DND-41 (cell line): ENCODE data around the gene RAI14.

ENCODE experiments used
- ATAC-seq: fragments of 200-7000 bp; cut with Tn5 transposase; 3 replicates; pipeline ENCODE4 v1.9.1; 2021; ENCODE audit warnings: low read depth; ENCODE audit not compliant: insufficient read depth
- DNase-seq: peaks from one replicate; pipeline ENCODE4 v3.0.0-alpha.2; 2020
- H2AFZ ChIP-seq: 2 replicates; pipeline ENCODE4 v1.6.0; 2012; ENCODE audit warnings: low read depth, low read length
- H3K27ac ChIP-seq: 2 replicates; pipeline ENCODE4 v1.5.1; 2012; ENCODE audit warnings: low read length, inconsistent platforms
- H3K27me3 ChIP-seq: fragments of 200-600 bp; sonication (generic); 2 replicates; pipeline ENCODE4 v1.6.0; 2012; ENCODE audit warnings: low read length, mild to moderate bottlenecking, inconsistent platforms; ENCODE audit not compliant: insufficient read depth, poor library complexity
- H3K36me3 ChIP-seq: 2 replicates; pipeline ENCODE4 v1.5.1; 2012; ENCODE audit warnings: low read length, inconsistent platforms; ENCODE audit not compliant: insufficient read depth
- H3K4me1 ChIP-seq: 2 replicates; pipeline ENCODE4 v1.5.1; 2012; ENCODE audit warnings: mild to moderate bottlenecking, low read length; ENCODE audit not compliant: insufficient read depth
- H3K4me2 ChIP-seq: 2 replicates; pipeline ENCODE4 v1.6.0; 2012; ENCODE audit warnings: mild to moderate bottlenecking, moderate library complexity, low read length, inconsistent platforms; ENCODE audit not compliant: insufficient read depth
- H3K4me3 ChIP-seq, 2 experiments: fragments of 200-600 bp in 1 of 2; shearing (Covaris generic) in 1 of 2; 2 replicates each; pipeline ENCODE4 v1.5.1; 2012 to 2016; ENCODE audit warnings: inconsistent platforms in 2 of 2, low read length in 2 of 2, mild to moderate bottlenecking in 2 of 2, low read depth in 1 of 2, moderate library complexity in 1 of 2
- H3K79me2 ChIP-seq: 2 replicates; pipeline ENCODE4 v1.6.0; 2012; ENCODE audit warnings: low read length, inconsistent platforms; ENCODE audit not compliant: insufficient read depth
- H3K9ac ChIP-seq: 2 replicates; pipeline ENCODE4 v1.6.0; 2012; ENCODE audit warnings: low read depth, mild to moderate bottlenecking, inconsistent platforms, low read length, moderate library complexity
- H3K9me3 ChIP-seq: 2 replicates; pipeline ENCODE4 v1.5.1; 2012; ENCODE audit warnings: low read length, moderate library complexity, mild to moderate bottlenecking, inconsistent platforms; ENCODE audit not compliant: insufficient read depth, severe bottlenecking
- H4K20me1 ChIP-seq: 2 replicates; pipeline ENCODE4 v1.6.0; 2012; ENCODE audit warnings: low read length; ENCODE audit not compliant: insufficient read depth
- CTCF ChIP-seq: IDR thresholded peaks from 2 replicates; pipeline ENCODE4 v1.5.1; 2012; ENCODE audit warnings: borderline replicate concordance, low read length, moderate library complexity, mild to moderate bottlenecking; ENCODE audit not compliant: poor library complexity, severe bottlenecking; ENCODE audit errors: extremely low read depth
- EZH2 ChIP-seq: IDR thresholded peaks from 3 replicates; pipeline ENCODE4 v1.6.1; 2012; ENCODE audit warnings: borderline replicate concordance, low read depth, mild to moderate bottlenecking, moderate library complexity, low read length, inconsistent platforms; ENCODE audit not compliant: severe bottlenecking

RAI14 gene

DNA sequence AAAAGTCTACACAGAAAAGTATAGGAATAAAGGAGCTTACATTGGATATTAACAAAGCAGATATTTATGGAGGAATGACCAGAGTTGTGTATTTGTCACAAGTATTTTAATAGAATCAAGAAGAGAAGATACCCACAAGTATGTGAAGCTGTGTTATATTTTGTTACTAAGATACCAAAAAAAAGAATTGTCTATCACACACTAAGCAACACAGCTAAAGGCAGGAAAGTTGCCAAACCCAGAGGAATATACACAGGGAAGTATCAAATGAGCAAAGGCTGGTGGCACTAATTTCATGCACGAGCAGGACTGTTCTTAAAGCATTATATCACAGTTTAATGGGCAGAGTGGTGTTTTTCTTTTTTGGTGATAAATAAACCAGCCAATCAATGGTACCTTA is 30.9 kb upstream of the RAI14 start:
- no peaks in the 10 kb centered on the region for H3K36me3 ChIP-seq
- no peaks in the 10 kb centered on the region for H3K4me1 ChIP-seq
- H4K20me1 ChIP-seq: no peaks in the 10 kb centered on the region
- no peak overlapping the region for H3K4me2 ChIP-seq
- H3K79me2 ChIP-seq: no peaks in the 10 kb centered on the region
- no peak for ATAC-seq
- H3K27me3 ChIP-seq: no peaks in the 10 kb centered on the region
- H2AFZ ChIP-seq: no peak overlapping the region
- DNase-seq: no peak
- H3K9ac ChIP-seq: no peak overlapping the region
- no peak overlapping the region for H3K27ac ChIP-seq
- no peaks in the 10 kb centered on the region for H3K9me3 ChIP-seq
- H3K4me3 ChIP-seq: no peak overlapping the region
- no peak for TF ChIP-seq CTCF
- TF ChIP-seq EZH2: no peak

GRCh38 chr5:34626036-34626435 is 30.1 kb upstream of the RAI14 start:
- H2AFZ ChIP-seq: no peak overlapping the region
- TF ChIP-seq EZH2: no peak
- TF ChIP-seq CTCF: no peak
- H3K4me1 ChIP-seq: no peaks in the 10 kb centered on the region
- no peak overlapping the region for H3K27ac ChIP-seq
- H3K4me2 ChIP-seq: no peak overlapping the region
- no peak overlapping the region for H3K9ac ChIP-seq
- no peak for DNase-seq
- no peak overlapping the region for H3K4me3 ChIP-seq
- H4K20me1 ChIP-seq: no peaks in the 10 kb centered on the region
- no peak for ATAC-seq
- H3K9me3 ChIP-seq: peaks cover 6% of the 10 kb centered on the region
- no peaks in the 10 kb centered on the region for H3K27me3 ChIP-seq
- no peaks in the 10 kb centered on the region for H3K36me3 ChIP-seq
- no peaks in the 10 kb centered on the region for H3K79me2 ChIP-seq

DNA sequence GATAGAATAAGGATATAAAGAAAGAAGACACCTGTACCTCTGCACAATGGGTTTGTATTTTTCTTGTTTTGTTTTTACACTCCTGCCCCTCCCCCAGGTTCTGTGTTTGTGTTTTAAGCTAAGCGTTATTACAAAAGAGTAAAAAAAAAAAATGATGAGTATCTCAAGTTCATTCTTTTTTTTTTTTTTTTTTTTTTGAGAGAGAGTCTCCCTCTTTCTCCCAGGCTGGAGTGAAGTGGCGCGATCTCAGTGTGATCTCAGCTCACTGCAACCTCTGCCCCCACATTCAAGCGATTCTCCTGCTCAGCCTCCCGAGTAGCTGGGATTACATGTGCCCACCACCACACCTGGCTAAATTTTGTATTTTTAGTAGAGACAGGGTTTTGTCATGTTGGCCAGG is 29.4 kb upstream of the RAI14 start:
- Histone ChIP-seq H3K36me3 (no peaks in the 10 kb centered on the region), H3K4me3 (no peak overlapping the region), H3K4me2 (no peak overlapping the region), H3K9me3 (peaks cover 6% of the 10 kb centered on the region), H3K79me2 (no peaks in the 10 kb centered on the region), H4K20me1 (no peaks in the 10 kb centered on the region), H3K27ac (no peak overlapping the region), H3K27me3 (no peaks in the 10 kb centered on the region), H3K4me1 (no peaks in the 10 kb centered on the region), H3K9ac (no peak overlapping the region), H2AFZ (no peak overlapping the region)
- no peak for TF ChIP-seq CTCF
- TF ChIP-seq EZH2: no peak
- DNase-seq (no peak), ATAC-seq (no peak)

- Histone ChIP-seq H3K27me3 (no peaks in the 10 kb centered on the region), H2AFZ (no peak overlapping the region), H4K20me1 (no peaks in the 10 kb centered on the region), H3K27ac (no peak overlapping the region), H3K79me2 (no peaks in the 10 kb centered on the region), H3K9me3 (peaks cover 6% of the 10 kb centered on the region), H3K9ac (no peak overlapping the region), H3K4me3 (no peak overlapping the region), H3K4me2 (no peak overlapping the region), H3K36me3 (no peaks in the 10 kb centered on the region), H3K4me1 (no peaks in the 10 kb centered on the region)
- TF ChIP-seq CTCF (no peak), EZH2 (no peak)
- ATAC-seq (no peak), DNase-seq (no peak)
Measured at GRCh38 chr5:34627794-34628193, 28.3 kb upstream of the RAI14 start.
